DND-41 (cell line): ENCODE data around the gene ZNF234.

Source experiments
- EZH2 ChIP-seq: IDR thresholded peaks from 3 replicates; pipeline ENCODE4 v1.6.1; 2012; ENCODE audit warnings: borderline replicate concordance, low read depth, mild to moderate bottlenecking, moderate library complexity, low read length, inconsistent platforms; ENCODE audit not compliant: severe bottlenecking
- TF ChIP-seq, protein P1 (sequence below): IDR thresholded peaks from 2 replicates; pipeline ENCODE4 v1.5.1; 2012; ENCODE audit warnings: borderline replicate concordance, low read length, moderate library complexity, mild to moderate bottlenecking; ENCODE audit not compliant: poor library complexity, severe bottlenecking; ENCODE audit errors: extremely low read depth

DNA sequence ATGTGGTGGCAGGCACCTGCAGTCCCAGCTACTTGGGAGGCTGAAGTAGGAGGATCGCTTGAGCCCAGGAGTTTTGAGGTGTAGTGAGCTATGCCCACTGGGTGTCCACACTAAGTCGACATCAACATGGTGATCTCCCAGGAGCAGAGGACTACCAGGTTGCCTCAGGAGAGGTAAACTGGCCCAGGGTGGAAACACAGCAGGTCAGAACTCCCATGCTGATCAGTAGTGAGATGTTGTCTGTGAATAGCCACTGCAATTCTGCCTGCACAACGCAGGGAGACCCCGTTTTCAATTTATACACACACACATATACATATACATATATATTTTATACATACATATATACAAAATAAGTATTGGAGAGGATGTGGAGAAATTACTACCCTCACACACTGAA lies 49.2 kb upstream of the ZNF234 start:
- TF ChIP-seq, protein P1, sequence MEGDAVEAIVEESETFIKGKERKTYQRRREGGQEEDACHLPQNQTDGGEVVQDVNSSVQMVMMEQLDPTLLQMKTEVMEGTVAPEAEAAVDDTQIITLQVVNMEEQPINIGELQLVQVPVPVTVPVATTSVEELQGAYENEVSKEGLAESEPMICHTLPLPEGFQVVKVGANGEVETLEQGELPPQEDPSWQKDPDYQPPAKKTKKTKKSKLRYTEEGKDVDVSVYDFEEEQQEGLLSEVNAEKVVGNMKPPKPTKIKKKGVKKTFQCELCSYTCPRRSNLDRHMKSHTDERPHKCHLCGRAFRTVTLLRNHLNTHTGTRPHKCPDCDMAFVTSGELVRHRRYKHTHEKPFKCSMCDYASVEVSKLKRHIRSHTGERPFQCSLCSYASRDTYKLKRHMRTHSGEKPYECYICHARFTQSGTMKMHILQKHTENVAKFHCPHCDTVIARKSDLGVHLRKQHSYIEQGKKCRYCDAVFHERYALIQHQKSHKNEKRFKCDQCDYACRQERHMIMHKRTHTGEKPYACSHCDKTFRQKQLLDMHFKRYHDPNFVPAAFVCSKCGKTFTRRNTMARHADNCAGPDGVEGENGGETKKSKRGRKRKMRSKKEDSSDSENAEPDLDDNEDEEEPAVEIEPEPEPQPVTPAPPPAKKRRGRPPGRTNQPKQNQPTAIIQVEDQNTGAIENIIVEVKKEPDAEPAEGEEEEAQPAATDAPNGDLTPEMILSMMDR, result no peak
- TF ChIP-seq EZH2, result no peak
